Panc1 (cell line): ENCODE measurements around the gene ZC3H7A. TPM values are rescaled to one million over a fixed set of nuclear protein-coding genes. Genes with fewer than 3 reads are reported as not detected.

Experiments used
- ATAC-seq: fragments of 200-7000 bp; cut with Tn5 transposase; 2 replicates; pipeline ENCODE4 v1.9.1; 2020; ENCODE audit warnings: mild to moderate bottlenecking, moderate library complexity
- BruUV-seq: library from RNA; stranded (reverse); fragments of 400-500 nt; replicated peaks from 2 replicates; lab custom pipeline; 2021; lab: Mats Ljungman, UMichigan
- CTCF ChIA-PET: fragments of 300-600 bp; sonication (Branson Sonifier 250); formaldehyde crosslinking; loops from one replicate; lab custom pipeline; 2022; ENCODE audit warnings: antibody characterized with exemption; lab: Charles Lee
- POLR2A ChIA-PET: fragments of 300-600 bp; sonication (Branson Sonifier 250); formaldehyde crosslinking; loops from one replicate; lab custom pipeline; 2022; ENCODE audit warnings: antibody characterized with exemption; lab: Charles Lee
- DNase-seq: peaks from one replicate; pipeline ENCODE4 v3.0.0-alpha.2; 2010; ENCODE audit warnings: low read depth, low spot score
- H3K27ac ChIP-seq: 2 replicates; pipeline ENCODE4 v1.5.1; 2011; ENCODE audit warnings: mild to moderate bottlenecking, low read length, inconsistent platforms
- H3K27me3 ChIP-seq: fragments of 200-500 bp; sonication (Bioruptor generic); 2 replicates; pipeline ENCODE4 v1.6.0; 2014; ENCODE audit warnings: low read length, inconsistent platforms; ENCODE audit not compliant: control insufficient read depth, insufficient read depth
- H3K36me3 ChIP-seq: fragments of 200-500 bp; sonication (Bioruptor generic); 2 replicates; pipeline ENCODE4 v1.5.1; 2014; ENCODE audit warnings: inconsistent platforms, mild to moderate bottlenecking, low read length, moderate library complexity; ENCODE audit not compliant: control insufficient read depth, insufficient read depth
- H3K4me1 ChIP-seq: 2 replicates; pipeline ENCODE4 v1.5.1; 2011; ENCODE audit warnings: inconsistent platforms, mild to moderate bottlenecking, low read length, moderate library complexity; ENCODE audit not compliant: control insufficient read depth, insufficient read depth
- H3K4me3 ChIP-seq, 2 experiments: 2 replicates each; pipeline ENCODE4 v1.5.1; 2011 to 2012; ENCODE audit warnings: low read depth in 2 of 2, low read length in 2 of 2, mild to moderate bottlenecking in 2 of 2, inconsistent platforms in 1 of 2, moderate library complexity in 1 of 2
- H3K9me3 ChIP-seq: fragments of 200-500 bp; sonication (Bioruptor generic); 2 replicates; pipeline ENCODE4 v1.5.1; 2014; ENCODE audit warnings: low read depth, mild to moderate bottlenecking, inconsistent platforms, low read length, moderate library complexity; ENCODE audit not compliant: control insufficient read depth, insufficient read depth
- POLR2AphosphoS5 ChIP-seq: IDR thresholded peaks from 2 replicates; pipeline ENCODE4 v1.6.1; 2012; ENCODE audit warnings: mild to moderate bottlenecking, low read depth, low read length, moderate library complexity
- SIN3A ChIP-seq: IDR thresholded peaks from 2 replicates; pipeline ENCODE4 v1.6.1; 2012; ENCODE audit warnings: low read depth, mild to moderate bottlenecking, low read length, moderate library complexity, borderline replicate concordance; ENCODE audit not compliant: insufficient read depth
- TCF7L2 ChIP-seq: IDR thresholded peaks from 2 replicates; pipeline ENCODE4 v1.6.1; 2011; ENCODE audit warnings: mild to moderate bottlenecking, low read depth, low read length, inconsistent platforms
- in situ Hi-C: cut with HindIII; loops from 2 replicates; pipeline ENCODE4 v1.10.0; 2016; ENCODE audit warnings: low sequenced_read_pairs, low pct_unique_long_range_greater_than_20kb
- intact Hi-C: fragments of 100-400 bp; cut with micrococcal nuclease; formaldehyde crosslinking; loops from one replicate; pipeline ENCODE4 v1.10.0; 2022; ENCODE audit not compliant: unreplicated experiment
- total RNA-seq: library from RNA; stranded (reverse); gene quantifications from one replicate; pipeline ENCODE4 v1.2.1, GENCODE V29; 2021; ENCODE audit not compliant: unreplicated experiment
- TF ChIP-seq, protein P1 (sequence below), 2 experiments: IDR thresholded peaks; 2 replicates each; pipeline ENCODE4 v1.6.1; 2011 to 2012; ENCODE audit warnings: low read depth in 2 of 2, control low read depth in 1 of 2, low read length in 1 of 2, mild to moderate bottlenecking in 1 of 2, moderate library complexity in 1 of 2; ENCODE audit not compliant: insufficient read depth in 1 of 2
- TF ChIP-seq, protein P2 (sequence below): fragments of 450-650 bp; IDR thresholded peaks from 2 replicates; pipeline ENCODE4 v1.5.1; 2017; ENCODE audit warnings: mild to moderate bottlenecking

The ZC3H7A gene
- total RNA-seq, 1 experiment from 2014 or later, result 52.3 TPM

DNA sequence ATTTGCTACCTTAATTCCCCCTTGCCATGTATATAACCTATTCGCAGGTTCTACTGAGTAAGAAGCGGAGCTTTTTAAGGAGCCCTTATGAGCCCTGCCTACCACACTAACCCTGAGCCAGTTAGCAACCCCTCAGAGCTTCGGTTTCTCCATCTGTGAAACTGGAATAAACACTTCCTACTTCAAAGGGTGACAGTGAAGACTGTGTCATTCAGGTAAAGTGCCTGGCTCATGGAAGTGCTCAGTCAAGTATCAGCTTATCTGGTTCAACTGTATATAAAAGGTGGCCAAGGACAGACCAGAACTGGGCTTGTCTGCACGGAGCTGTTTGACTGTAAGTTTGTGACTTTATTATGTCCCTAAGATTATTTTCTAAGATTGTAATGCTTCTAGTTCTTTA, 85.4 kb downstream of the ZC3H7A start:
- Histone ChIP-seq H3K9me3 (no peaks in the 10 kb centered on the region), H3K4me1 (no peaks in the 10 kb centered on the region), H3K4me3 (no peak overlapping the region), H3K36me3 (no peaks in the 10 kb centered on the region), H3K27me3 (no peaks in the 10 kb centered on the region), H3K27ac (no peak overlapping the region)
- in situ Hi-C loops (no loop called here), intact Hi-C loops (no loop called here)
- CTCF ChIA-PET, result no interaction called here
- POLR2A ChIA-PET, result no interaction called here
- no TSS peak for BruUV-seq
- ATAC-seq (no peak), DNase-seq (no peak)
- TF ChIP-seq SIN3A (no peak), TCF7L2 (no peak), POLR2AphosphoS5 (no peak)
- TF ChIP-seq, protein P1, sequence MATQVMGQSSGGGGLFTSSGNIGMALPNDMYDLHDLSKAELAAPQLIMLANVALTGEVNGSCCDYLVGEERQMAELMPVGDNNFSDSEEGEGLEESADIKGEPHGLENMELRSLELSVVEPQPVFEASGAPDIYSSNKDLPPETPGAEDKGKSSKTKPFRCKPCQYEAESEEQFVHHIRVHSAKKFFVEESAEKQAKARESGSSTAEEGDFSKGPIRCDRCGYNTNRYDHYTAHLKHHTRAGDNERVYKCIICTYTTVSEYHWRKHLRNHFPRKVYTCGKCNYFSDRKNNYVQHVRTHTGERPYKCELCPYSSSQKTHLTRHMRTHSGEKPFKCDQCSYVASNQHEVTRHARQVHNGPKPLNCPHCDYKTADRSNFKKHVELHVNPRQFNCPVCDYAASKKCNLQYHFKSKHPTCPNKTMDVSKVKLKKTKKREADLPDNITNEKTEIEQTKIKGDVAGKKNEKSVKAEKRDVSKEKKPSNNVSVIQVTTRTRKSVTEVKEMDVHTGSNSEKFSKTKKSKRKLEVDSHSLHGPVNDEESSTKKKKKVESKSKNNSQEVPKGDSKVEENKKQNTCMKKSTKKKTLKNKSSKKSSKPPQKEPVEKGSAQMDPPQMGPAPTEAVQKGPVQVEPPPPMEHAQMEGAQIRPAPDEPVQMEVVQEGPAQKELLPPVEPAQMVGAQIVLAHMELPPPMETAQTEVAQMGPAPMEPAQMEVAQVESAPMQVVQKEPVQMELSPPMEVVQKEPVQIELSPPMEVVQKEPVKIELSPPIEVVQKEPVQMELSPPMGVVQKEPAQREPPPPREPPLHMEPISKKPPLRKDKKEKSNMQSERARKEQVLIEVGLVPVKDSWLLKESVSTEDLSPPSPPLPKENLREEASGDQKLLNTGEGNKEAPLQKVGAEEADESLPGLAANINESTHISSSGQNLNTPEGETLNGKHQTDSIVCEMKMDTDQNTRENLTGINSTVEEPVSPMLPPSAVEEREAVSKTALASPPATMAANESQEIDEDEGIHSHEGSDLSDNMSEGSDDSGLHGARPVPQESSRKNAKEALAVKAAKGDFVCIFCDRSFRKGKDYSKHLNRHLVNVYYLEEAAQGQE (IDR thresholded peaks at IDR 0.05; ENCODE audit: insufficient read depth in 1 of 2, low read depth in 2 of 2, low read length in 1 of 2), result no peak
- TF ChIP-seq, protein P2, sequence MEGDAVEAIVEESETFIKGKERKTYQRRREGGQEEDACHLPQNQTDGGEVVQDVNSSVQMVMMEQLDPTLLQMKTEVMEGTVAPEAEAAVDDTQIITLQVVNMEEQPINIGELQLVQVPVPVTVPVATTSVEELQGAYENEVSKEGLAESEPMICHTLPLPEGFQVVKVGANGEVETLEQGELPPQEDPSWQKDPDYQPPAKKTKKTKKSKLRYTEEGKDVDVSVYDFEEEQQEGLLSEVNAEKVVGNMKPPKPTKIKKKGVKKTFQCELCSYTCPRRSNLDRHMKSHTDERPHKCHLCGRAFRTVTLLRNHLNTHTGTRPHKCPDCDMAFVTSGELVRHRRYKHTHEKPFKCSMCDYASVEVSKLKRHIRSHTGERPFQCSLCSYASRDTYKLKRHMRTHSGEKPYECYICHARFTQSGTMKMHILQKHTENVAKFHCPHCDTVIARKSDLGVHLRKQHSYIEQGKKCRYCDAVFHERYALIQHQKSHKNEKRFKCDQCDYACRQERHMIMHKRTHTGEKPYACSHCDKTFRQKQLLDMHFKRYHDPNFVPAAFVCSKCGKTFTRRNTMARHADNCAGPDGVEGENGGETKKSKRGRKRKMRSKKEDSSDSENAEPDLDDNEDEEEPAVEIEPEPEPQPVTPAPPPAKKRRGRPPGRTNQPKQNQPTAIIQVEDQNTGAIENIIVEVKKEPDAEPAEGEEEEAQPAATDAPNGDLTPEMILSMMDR, result no peak

DNA sequence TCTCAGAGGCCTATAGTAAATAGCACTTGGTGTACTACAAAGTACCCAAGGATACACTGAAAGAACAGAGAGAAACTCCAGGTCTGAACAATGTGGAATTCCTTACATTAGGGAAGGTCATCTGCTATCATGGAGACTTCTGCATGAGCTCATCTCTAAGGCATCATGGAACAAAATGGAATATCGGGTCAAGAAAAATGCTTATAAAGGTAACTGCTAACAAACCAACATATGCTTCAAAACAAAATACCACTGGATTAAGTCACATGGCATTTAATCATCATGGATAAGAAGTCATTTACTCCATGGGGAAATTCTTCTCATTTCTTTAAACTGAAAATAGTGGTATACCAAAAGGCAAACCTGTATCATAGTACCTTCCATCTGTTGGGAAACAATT, 88.6 kb downstream of the ZC3H7A start:
- no peak overlapping the region for H3K27ac ChIP-seq

More for the DNA sequence above, 88.6 kb downstream of the ZC3H7A start:
- intact Hi-C loops (no loop called here), in situ Hi-C loops (no loop called here)
- ChIA-PET CTCF (no interaction called here), POLR2A (no interaction called here)
- Histone ChIP-seq H3K4me3 (no peak overlapping the region), H3K9me3 (no peaks in the 10 kb centered on the region), H3K36me3 (no peaks in the 10 kb centered on the region), H3K4me1 (no peaks in the 10 kb centered on the region), H3K27me3 (no peaks in the 10 kb centered on the region)
- no TSS peak for BruUV-seq
- DNase-seq (no peak), ATAC-seq (no peak)
- TF ChIP-seq, protein P2, result no peak
- TF ChIP-seq TCF7L2 (no peak), SIN3A (no peak), POLR2AphosphoS5 (no peak)
- TF ChIP-seq, protein P1 (IDR thresholded peaks at IDR 0.05; ENCODE audit: insufficient read depth in 1 of 2, low read depth in 2 of 2, low read length in 1 of 2), result no peak
